GM19099 (cell line): ENCODE measurements around the gene ICOS.

Experiments
- POLR2A ChIP-seq: IDR thresholded peaks from 3 replicates; pipeline ENCODE4 v1.6.1; 2011; ENCODE audit warnings: low read depth; ENCODE audit not compliant: insufficient read length; ENCODE audit errors: extremely low read depth

Gene ICOS

GRCh38 chr2:203936535-203936934 is at the start of gene ICOS:
Gene ICOS (plus strand): TSS chr2:203936763. CDS start chr2:203936815, 52 bp downstream.
- no peak for TF ChIP-seq POLR2A

GRCh38 chr2:203887677-203888076 is 48.9 kb upstream of the ICOS start:
- no peak for TF ChIP-seq POLR2A

GRCh38 chr2:203889542-203889941 is 47.0 kb upstream of the ICOS start:
- TF ChIP-seq POLR2A, result no peak

GRCh38 chr2:203889944-203890343 is 46.6 kb upstream of the ICOS start:
- TF ChIP-seq POLR2A, result no peak

GRCh38 chr2:203890733-203891132 is 45.8 kb upstream of the ICOS start:
- no peak for TF ChIP-seq POLR2A

- no peak for TF ChIP-seq POLR2A
Observed at GRCh38 chr2:203891474-203891873, 45.1 kb upstream of the ICOS start.

- TF ChIP-seq POLR2A, result no peak
Observed at GRCh38 chr2:203892207-203892606, 44.4 kb upstream of the ICOS start.

GRCh38 chr2:203893401-203893800 is 43.2 kb upstream of the ICOS start:
- no peak for TF ChIP-seq POLR2A

GRCh38 chr2:203893840-203894239 is 42.7 kb upstream of the ICOS start:
- TF ChIP-seq POLR2A, result no peak

- no peak for TF ChIP-seq POLR2A
Observed at GRCh38 chr2:203894262-203894661, 42.3 kb upstream of the ICOS start.

- TF ChIP-seq POLR2A, result no peak
Observed at GRCh38 chr2:203897544-203897943, 39.0 kb upstream of the ICOS start.

- no peak for TF ChIP-seq POLR2A
Observed at GRCh38 chr2:203898657-203899056, 37.9 kb upstream of the ICOS start.

- no peak for TF ChIP-seq POLR2A
Observed at GRCh38 chr2:203900253-203900652, 36.3 kb upstream of the ICOS start.

- TF ChIP-seq POLR2A, result no peak
Observed at GRCh38 chr2:203904022-203904421, 32.5 kb upstream of the ICOS start.

- no peak for TF ChIP-seq POLR2A
Observed at GRCh38 chr2:203905656-203906055, 30.9 kb upstream of the ICOS start.

- TF ChIP-seq POLR2A, result no peak
Observed at GRCh38 chr2:203908066-203908796, 28.3 kb upstream of the ICOS start.

GRCh38 chr2:203908797-203909185 is 27.8 kb upstream of the ICOS start:
- no peak for TF ChIP-seq POLR2A
